ENCODE measurements around the gene HNRNPAB.
"Not testable (repeated sequence)": the region's sequence is repeated elsewhere in the genome, so short reads cannot be mapped to it uniquely, and the experiment has no call there.

HNRNPAB gene

GRCh38 chr5:178227929-178228328 lies 23.6 kb downstream of the HNRNPAB start:
- H3K27ac ChIP-seq = peak overlapping the region; percentile 44
- CTCF ChIA-PET = interaction anchor here (0.6 kb wide), 2 partner anchors 234 to 1049 kb away, joined by 3 to 5 read pairs; no protein-coding TSS in a partner anchor
- TF ChIP-seq CTCF (conservative IDR thresholded peaks at IDR 0.05; ENCODE audit: low read depth) = no peak
- POLR2A ChIA-PET (ENCODE audit: low non-redundant PET) = interaction anchor here (0.7 kb wide), 1 partner anchor 42 kb away, joined by 3 read pairs; no protein-coding TSS in a partner anchor
- no peak for DNase-seq (ENCODE audit: low spot score)

DNA sequence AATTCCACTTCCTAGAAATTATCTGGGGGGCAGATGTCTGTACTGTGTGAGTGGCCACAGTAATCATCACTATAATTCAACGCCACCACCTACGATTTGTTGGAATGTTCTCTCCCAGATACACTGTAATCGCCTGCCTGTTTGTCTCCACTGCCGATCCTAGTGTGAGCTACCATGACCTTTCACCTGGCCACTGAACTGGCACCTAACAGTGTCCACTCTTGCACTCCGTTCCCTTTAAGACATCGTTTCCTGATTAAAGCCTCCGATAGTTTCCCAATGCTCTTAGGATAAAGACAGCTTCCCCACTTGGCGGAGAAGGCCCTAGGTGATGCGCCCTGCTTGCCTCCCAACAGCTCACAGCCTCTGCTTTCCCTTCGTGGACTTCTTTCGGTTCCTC lies 24.3 kb downstream of the HNRNPAB start:
- DNase-seq (ENCODE audit: low spot score) = no peak
- peak overlapping the region; percentile 44 for H3K27ac ChIP-seq
- TF ChIP-seq CTCF (conservative IDR thresholded peaks at IDR 0.05; ENCODE audit: low read depth) = no peak
- ChIA-PET CTCF (interaction anchor here (0.6 to 0.7 kb wide), 2 partner anchors 76 to 1048 kb away, joined by 3 to 4 read pairs; no protein-coding TSS in a partner anchor), POLR2A (ENCODE audit: low non-redundant PET) (interaction anchor here (0.7 kb wide), 1 partner anchor 314 kb away, joined by 12 read pairs; no protein-coding TSS in a partner anchor)

DNA sequence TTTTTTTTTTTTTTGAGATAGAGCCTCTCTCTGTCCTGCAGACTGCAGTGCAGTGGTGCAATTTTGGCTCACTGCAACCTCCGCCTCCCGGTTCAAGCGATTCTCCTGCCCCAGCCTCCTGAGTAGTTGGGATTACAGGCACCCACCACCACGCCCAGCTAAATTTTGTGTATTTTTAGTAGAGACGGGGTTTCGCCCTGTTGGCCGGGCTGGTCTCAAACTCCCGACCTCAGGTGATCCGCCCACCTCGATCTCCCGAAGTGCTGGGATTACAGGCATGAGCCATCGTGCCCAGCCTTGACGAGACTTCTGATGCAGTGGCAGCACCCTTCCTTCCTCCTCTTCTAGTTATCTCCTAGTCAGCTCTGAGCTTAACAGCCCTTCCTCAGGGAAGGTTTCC lies 24.8 kb downstream of the HNRNPAB start:
- ChIA-PET POLR2A (ENCODE audit: low non-redundant PET) (interaction anchor here (0.7 kb wide), 1 partner anchor 313 kb away, joined by 12 read pairs; no protein-coding TSS in a partner anchor), CTCF (interaction anchor here (0.7 kb wide), 1 partner anchor 76 kb away, joined by 4 read pairs; no protein-coding TSS in a partner anchor)
- H3K27ac ChIP-seq = peak overlapping the region; percentile 44
- not testable (repeated sequence) for DNase-seq (ENCODE audit: low spot score)

DNA sequence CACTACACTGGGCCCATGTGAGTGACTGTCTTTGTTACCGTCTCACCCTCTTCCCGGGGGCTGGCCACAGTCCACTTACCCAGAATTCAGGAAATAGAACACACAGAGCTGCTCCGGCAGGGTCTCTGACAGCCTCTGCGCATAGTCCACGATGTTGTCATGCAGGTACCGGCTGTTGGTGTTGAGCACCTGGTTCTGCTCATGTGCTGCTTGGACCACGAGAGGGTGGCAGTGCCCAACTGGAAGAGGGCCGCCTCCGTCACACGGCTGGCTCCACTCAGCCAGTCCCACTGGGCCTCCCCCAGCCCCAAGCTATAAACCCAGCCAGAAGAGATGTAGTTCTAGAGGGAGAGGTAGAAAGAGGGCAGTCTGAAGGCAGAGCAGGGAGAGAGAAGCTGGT lies 25.5 kb downstream of the HNRNPAB start:
- POLR2A ChIA-PET (ENCODE audit: low non-redundant PET) = no interaction called here
- H3K27ac ChIP-seq = peak overlapping the region; percentile 44
- TF ChIP-seq CTCF (conservative IDR thresholded peaks at IDR 0.05; ENCODE audit: low read depth) = no peak
- CTCF ChIA-PET = interaction anchor here (0.9 kb wide), 1 partner anchor 50 kb away, joined by 3 read pairs; no protein-coding TSS in a partner anchor
- DNase-seq (ENCODE audit: low spot score) = no peak

- ChIA-PET POLR2A (ENCODE audit: low non-redundant PET) (interaction anchor here (0.6 kb wide), 1 partner anchor 15 kb away, joined by 3 read pairs; no protein-coding TSS in a partner anchor), CTCF (interaction anchor here (0.9 to 1.0 kb wide), 3 partner anchors 49 to 231 kb away, joined by 3 to 11 read pairs (median 4); no protein-coding TSS in a partner anchor)
- peak overlapping the region; percentile 93 for H3K27ac ChIP-seq
- TF ChIP-seq CTCF (conservative IDR thresholded peaks at IDR 0.05; ENCODE audit: low read depth) = no peak
- DNase-seq (ENCODE audit: low spot score) = no peak
Observed at GRCh38 chr5:178230879-178231538, 26.7 kb downstream of the HNRNPAB start.

DNA sequence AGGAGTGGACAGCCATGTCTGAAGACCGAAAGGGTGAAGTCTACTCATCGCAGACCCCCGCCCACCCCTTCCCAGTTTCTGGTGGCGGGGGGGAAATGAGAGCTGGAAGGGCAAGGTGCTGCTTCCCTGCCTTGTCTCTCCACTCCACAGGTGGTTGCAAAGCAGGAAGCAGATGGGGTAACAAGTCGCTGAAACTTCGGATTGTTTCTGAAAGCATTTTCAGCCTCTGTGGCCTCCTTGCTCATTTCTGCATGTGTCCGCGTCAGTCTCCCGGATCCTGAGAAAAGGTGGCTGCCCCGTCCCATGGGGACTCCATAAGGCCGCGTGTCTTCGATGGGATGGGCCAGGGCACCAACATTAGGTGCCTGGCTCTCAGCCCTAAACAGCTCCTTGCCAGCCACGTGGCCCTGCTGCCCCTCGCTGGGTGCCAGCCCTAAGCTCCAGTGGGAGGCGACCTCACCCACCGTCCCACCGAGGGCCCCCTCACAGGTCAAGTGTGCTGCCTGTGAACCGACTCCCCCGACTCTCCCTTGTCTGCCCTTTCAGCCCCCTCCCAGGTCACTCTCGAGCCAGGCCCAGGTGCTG lies 27.3 kb downstream of the HNRNPAB start:
- TF ChIP-seq CTCF (conservative IDR thresholded peaks at IDR 0.05; ENCODE audit: low read depth) = no peak
- ChIA-PET CTCF (interaction anchor here (0.7 to 0.9 kb wide), 2 partner anchors 12 to 230 kb away, joined by 3 to 4 read pairs; no protein-coding TSS in a partner anchor), POLR2A (ENCODE audit: low non-redundant PET) (interaction anchor here (0.6 kb wide), 2 partner anchors 16 to 1089 kb away, joined by 3 read pairs; no protein-coding TSS in a partner anchor)
- DNase-seq (ENCODE audit: low spot score) = no peak
- peak overlapping the region; percentile 93 for H3K27ac ChIP-seq

Data from RWPE1 (cell line).